ENCODE measurements around the gene SPAG17. TPM values are rescaled to one million over a fixed set of nuclear protein-coding genes. Genes with fewer than 3 reads are reported as not detected.
A peak's percentile ranks its signal among the peaks of the same experiment; 100 is the strongest.

Gene SPAG17
- total RNA-seq, 1 donor from 2014 or later, result 0.12 TPM

GRCh38 chr1:117971777-117972176, 213.3 kb downstream of the SPAG17 start:
- ATAC-seq (no peak), DNase-seq (no peak)
- intact Hi-C loops (cut with DNase I), result no loop called here
- Histone ChIP-seq H3K36me3 (no peaks in the 10 kb centered on the region), H3K27ac (no peak overlapping the region), H3K4me1 (no peaks in the 10 kb centered on the region), H3K27me3 (no peaks in the 10 kb centered on the region), H3K9me3 (no peaks in the 10 kb centered on the region), H3K4me3 (no peak overlapping the region)
- no peak for TF ChIP-seq CTCF (IDR thresholded peaks at IDR 0.05)

- H3K36me3 ChIP-seq, result no peaks in the 10 kb centered on the region
- H3K27me3 ChIP-seq, result no peaks in the 10 kb centered on the region
- intact Hi-C loops (cut with DNase I), result no loop called here
- no peak for TF ChIP-seq CTCF (IDR thresholded peaks at IDR 0.05)
- H3K4me3 ChIP-seq, result no peak overlapping the region
- no peak overlapping the region for H3K27ac ChIP-seq
- ATAC-seq (no peak), DNase-seq (no peak)
- H3K4me1 ChIP-seq, result no peaks in the 10 kb centered on the region
- no peaks in the 10 kb centered on the region for H3K9me3 ChIP-seq
Measured at GRCh38 chr1:117970252-117970651, 214.8 kb downstream of the SPAG17 start.

GRCh38 chr1:117967881-117968280, 217.1 kb downstream of the SPAG17 start:
- Histone ChIP-seq H3K27ac (no peak overlapping the region), H3K36me3 (no peaks in the 10 kb centered on the region), H3K4me3 (no peak overlapping the region), H3K4me1 (no peaks in the 10 kb centered on the region), H3K9me3 (no peaks in the 10 kb centered on the region), H3K27me3 (no peaks in the 10 kb centered on the region)
- ATAC-seq (peak; percentile 32), DNase-seq (no peak)
- no peak for TF ChIP-seq CTCF (IDR thresholded peaks at IDR 0.05)
- intact Hi-C loops (cut with DNase I), result no loop called here

GRCh38 chr1:117967477-117967876, 217.6 kb downstream of the SPAG17 start:
- no peak overlapping the region for H3K4me3 ChIP-seq
- H3K27me3 ChIP-seq, result no peaks in the 10 kb centered on the region
- H3K27ac ChIP-seq, result no peak overlapping the region
- H3K4me1 ChIP-seq, result no peaks in the 10 kb centered on the region
- DNase-seq (no peak), ATAC-seq (peak; percentile 23)
- H3K9me3 ChIP-seq, result no peaks in the 10 kb centered on the region
- H3K36me3 ChIP-seq, result no peaks in the 10 kb centered on the region
- intact Hi-C loops (cut with DNase I), result no loop called here
- peak; percentile 20 for TF ChIP-seq CTCF (IDR thresholded peaks at IDR 0.05)

- no peak for ATAC-seq
- Histone ChIP-seq H3K4me3 (no peak overlapping the region), H3K27me3 (no peaks in the 10 kb centered on the region), H3K36me3 (peaks cover 23% of the 10 kb centered on the region), H3K4me1 (no peaks in the 10 kb centered on the region), H3K9me3 (no peaks in the 10 kb centered on the region), H3K27ac (no peak overlapping the region)
- intact Hi-C loops (cut with DNase I), result no loop called here
- no peak for DNase-seq
- no peak for TF ChIP-seq CTCF (IDR thresholded peaks at IDR 0.05)
Measured at GRCh38 chr1:117964290-117965038, 220.6 kb downstream of the SPAG17 start.

Measured in upper lobe of right lung (tissue), 1 donor.